Anterior cingulate cortex (tissue), 58 donors: ENCODE data around the gene FBXW8.

ENCODE experiments used
- DNase-seq, 58 donors: peaks; one replicate each; lab custom pipeline; 2025; lab: John Stamatoyannopoulos, UW

The FBXW8 gene

GRCh38 chr12:116922194-116922897 lies 11.6 kb downstream of the FBXW8 start:
- no peak for DNase-seq

- DNase-seq: no peak
These were observed 14.1 kb downstream of the FBXW8 start for GRCh38 chr12:116924558-116925453.

- no peak for DNase-seq
These were observed 15.8 kb downstream of the FBXW8 start for GRCh38 chr12:116926283-116927243.

GRCh38 chr12:116927244-116927940 lies 16.6 kb downstream of the FBXW8 start:
- peak in 1 of 58 donors; percentile 1 for DNase-seq

- DNase-seq: no peak
These were observed 17.8 kb downstream of the FBXW8 start for GRCh38 chr12:116928504-116928903.

- no peak for DNase-seq
These were observed 19.1 kb downstream of the FBXW8 start for GRCh38 chr12:116929885-116930284.

- DNase-seq: no peak
These were observed 20.9 kb downstream of the FBXW8 start for GRCh38 chr12:116931665-116932064.

GRCh38 chr12:116933091-116933490 lies 22.3 kb downstream of the FBXW8 start:
- peak in 2 of 58 donors; percentile 2 to 15 for DNase-seq

GRCh38 chr12:116933512-116934246 lies 22.9 kb downstream of the FBXW8 start:
- DNase-seq: no peak

- DNase-seq: no peak
These were observed 24.4 kb downstream of the FBXW8 start for GRCh38 chr12:116934908-116935705.

GRCh38 chr12:116937640-116938039 lies 26.9 kb downstream of the FBXW8 start:
- no peak for DNase-seq

GRCh38 chr12:116939734-116940133 lies 29.0 kb downstream of the FBXW8 start:
- no peak for DNase-seq

GRCh38 chr12:116941188-116941587 lies 30.4 kb downstream of the FBXW8 start:
- no peak for DNase-seq

GRCh38 chr12:116943419-116944372 lies 32.9 kb downstream of the FBXW8 start:
- peak in 1 of 58 donors; percentile 20 for DNase-seq

GRCh38 chr12:116945886-116946550 lies 35.3 kb downstream of the FBXW8 start:
- no peak for DNase-seq

GRCh38 chr12:116948298-116948697 lies 37.5 kb downstream of the FBXW8 start:
- DNase-seq: no peak
